Progenitor cell of endocrine pancreas (in vitro differentiated cells): Measurements from ENCODE around the gene LTB4R2. TPM values are rescaled to one million over a fixed set of nuclear protein-coding genes. Genes with fewer than 3 reads are reported as not detected.

Source experiments
- DNase-seq: peaks from one replicate; pipeline ENCODE4 v3.0.0; 2021; ENCODE audit warnings: low spot score; ENCODE audit not compliant: unreplicated experiment
- H3K27ac Mint-ChIP-seq: 2 replicates; pipeline ENCODE4 v1.8.0; 2021; ENCODE audit warnings: mild to moderate bottlenecking, moderate library complexity, mixed read lengths
- H3K27me3 Mint-ChIP-seq: 2 replicates; pipeline ENCODE4 v1.8.0; 2021; ENCODE audit warnings: mixed read lengths
- H3K36me3 Mint-ChIP-seq: 2 replicates; pipeline ENCODE4 v1.8.0; 2022; ENCODE audit warnings: mixed read lengths; ENCODE audit not compliant: insufficient read depth
- H3K4me1 Mint-ChIP-seq: 2 replicates; pipeline ENCODE4 v1.8.0; 2021; ENCODE audit warnings: low read depth, mixed read lengths
- H3K4me3 Mint-ChIP-seq: 2 replicates; pipeline ENCODE4 v1.8.0; 2021; ENCODE audit warnings: low read depth, mild to moderate bottlenecking, moderate library complexity, mixed read lengths
- H3K9me3 Mint-ChIP-seq: 2 replicates; pipeline ENCODE4 v1.8.0; 2021; ENCODE audit warnings: low read depth, mixed read lengths
- CTCF ChIP-seq: fragments of 200-600 bp; sonication (generic); IDR thresholded peaks from one replicate; pipeline ENCODE4 v1.5.0; 2021; ENCODE audit warnings: antibody characterized with exemption, mild to moderate bottlenecking; ENCODE audit not compliant: unreplicated experiment
- total RNA-seq: library from RNA; stranded (reverse); gene quantifications from 2 replicates; pipeline ENCODE4 v1.2.1, GENCODE V29; 2021

The LTB4R2 gene
- total RNA-seq, 1 donor from 2014 or later = 11.0 TPM

- Mint-ChIP-seq H3K27me3 (peaks cover 95% of the 10 kb centered on the region), H3K4me1 (peaks cover 4% of the 10 kb centered on the region), H3K4me3 (peak overlapping the region; percentile 51), H3K9me3 (no peaks in the 10 kb centered on the region), H3K36me3 (no peaks in the 10 kb centered on the region), H3K27ac (no peak overlapping the region)
- TF ChIP-seq CTCF = no peak
- DNase-seq = no peak
Observed at GRCh38 chr14:24335461-24336171, 25.7 kb downstream of the LTB4R2 start.

GRCh38 chr14:24337144-24337823, 27.3 kb downstream of the LTB4R2 start:
- H3K36me3 Mint-ChIP-seq = no peaks in the 10 kb centered on the region
- no peaks in the 10 kb centered on the region for H3K9me3 Mint-ChIP-seq
- peaks cover 4% of the 10 kb centered on the region for H3K4me1 Mint-ChIP-seq
- H3K27me3 Mint-ChIP-seq = peaks cover 91% of the 10 kb centered on the region
- no peak for TF ChIP-seq CTCF
- DNase-seq = no peak
- H3K27ac Mint-ChIP-seq = peak overlapping the region; percentile 14
- no peak overlapping the region for H3K4me3 Mint-ChIP-seq

GRCh38 chr14:24337824-24338175, 27.9 kb downstream of the LTB4R2 start:
- H3K27me3 Mint-ChIP-seq = peaks cover 90% of the 10 kb centered on the region
- no peaks in the 10 kb centered on the region for H3K36me3 Mint-ChIP-seq
- no peaks in the 10 kb centered on the region for H3K9me3 Mint-ChIP-seq
- H3K4me3 Mint-ChIP-seq = peak overlapping the region; percentile 21
- no peak for DNase-seq
- no peak overlapping the region for H3K27ac Mint-ChIP-seq
- TF ChIP-seq CTCF = no peak
- peaks cover 2% of the 10 kb centered on the region for H3K4me1 Mint-ChIP-seq

GRCh38 chr14:24338843-24339242, 28.9 kb downstream of the LTB4R2 start:
- peaks cover 86% of the 10 kb centered on the region for H3K27me3 Mint-ChIP-seq
- no peak overlapping the region for H3K27ac Mint-ChIP-seq
- no peaks in the 10 kb centered on the region for H3K9me3 Mint-ChIP-seq

More at GRCh38 chr14:24338843-24339242, 28.9 kb downstream of the LTB4R2 start:
- Mint-ChIP-seq H3K4me3 (no peak overlapping the region), H3K4me1 (peaks cover 2% of the 10 kb centered on the region), H3K36me3 (no peaks in the 10 kb centered on the region)
- DNase-seq = no peak
- no peak for TF ChIP-seq CTCF
